Neuronal stem cell (in vitro differentiated cells): ENCODE measurements around the gene GBGT1.

Experiments used
- DNase-seq: peaks from one replicate; pipeline ENCODE4 v3.0.0-alpha.2; 2013; ENCODE audit warnings: low spot score
- H2AFZ ChIP-seq: one replicate; pipeline ENCODE4 v1.6.1; 2013; ENCODE audit warnings: mild to moderate bottlenecking, low read length, inconsistent platforms
- H2AK5ac ChIP-seq: 2 replicates; pipeline ENCODE4 v1.6.1; 2013; ENCODE audit warnings: low read depth, mild to moderate bottlenecking, inconsistent platforms, low read length, moderate library complexity, mixed read lengths
- H2BK120ac ChIP-seq: 2 replicates; pipeline ENCODE4 v1.6.1; 2013; ENCODE audit warnings: low read depth, mild to moderate bottlenecking, inconsistent platforms, low read length, moderate library complexity, mixed read lengths
- H2BK12ac ChIP-seq: one replicate; pipeline ENCODE4 v1.6.1; 2013; ENCODE audit warnings: low read length, inconsistent platforms
- H2BK15ac ChIP-seq: 2 replicates; pipeline ENCODE4 v1.6.1; 2013; ENCODE audit warnings: mild to moderate bottlenecking, low read length, inconsistent platforms, mixed read lengths
- H2BK5ac ChIP-seq: one replicate; pipeline ENCODE4 v1.6.1; 2013; ENCODE audit warnings: inconsistent platforms, mild to moderate bottlenecking, low read length, moderate library complexity
- H3K14ac ChIP-seq: one replicate; pipeline ENCODE4 v1.6.1; 2013; ENCODE audit warnings: low read length, inconsistent platforms
- H3K18ac ChIP-seq: 2 replicates; pipeline ENCODE4 v1.6.1; 2013; ENCODE audit warnings: low read length, inconsistent platforms
- H3K23ac ChIP-seq: 2 replicates; pipeline ENCODE4 v1.6.1; 2013; ENCODE audit warnings: low read depth, mild to moderate bottlenecking, mixed read lengths, low read length, inconsistent platforms; ENCODE audit not compliant: poor library complexity
- H3K27ac ChIP-seq: replicated peaks from 3 replicates; pipeline ENCODE4 v1.5.1; 2013; ENCODE audit warnings: low read length, inconsistent platforms
- H3K27me3 ChIP-seq, 3 experiments: 2 replicates each; pipeline ENCODE4 v1.6.1; 2013; ENCODE audit warnings: low read length in 3 of 3, mild to moderate bottlenecking in 2 of 3, inconsistent platforms in 1 of 3, low read depth in 1 of 3, mixed read lengths in 1 of 3, moderate library complexity in 1 of 3; ENCODE audit not compliant: control insufficient read depth in 3 of 3, insufficient read depth in 3 of 3
- H3K36me3 ChIP-seq, 2 donors: replicated peaks in 1 of 2; 2 replicates each; pipeline ENCODE4 v1.6.1; 2013; ENCODE audit warnings: low read length in 2 of 2; ENCODE audit not compliant: control insufficient read depth in 2 of 2, insufficient read depth in 2 of 2
- H3K4ac ChIP-seq: 2 replicates; pipeline ENCODE4 v1.6.1; 2013; ENCODE audit warnings: inconsistent platforms, mild to moderate bottlenecking, low read length, moderate library complexity
- H3K4me1 ChIP-seq, 2 donors: 1 replicate in 1 of 2; 2 replicates in 1 of 2; pipeline ENCODE4 v1.6.1; 2013; ENCODE audit warnings: low read length in 2 of 2, low read depth in 1 of 2; ENCODE audit not compliant: control insufficient read depth in 2 of 2, insufficient read depth in 1 of 2
- H3K4me2 ChIP-seq: one replicate; pipeline ENCODE4 v1.6.1; 2013; ENCODE audit warnings: mild to moderate bottlenecking, low read length, inconsistent platforms; ENCODE audit not compliant: insufficient read depth, poor library complexity, severe bottlenecking
- H3K4me3 ChIP-seq, 2 donors: 2 replicates each; pipeline ENCODE4 v1.5.1; 2013; ENCODE audit warnings: low read length in 2 of 2, mild to moderate bottlenecking in 2 of 2, inconsistent platforms in 1 of 2, moderate library complexity in 1 of 2
- H3K79me1 ChIP-seq: one replicate; pipeline ENCODE4 v1.6.1; 2013; ENCODE audit warnings: low read depth, mild to moderate bottlenecking, inconsistent platforms, low read length, moderate library complexity
- H3K9ac ChIP-seq: one replicate; pipeline ENCODE4 v1.6.1; 2013; ENCODE audit warnings: mild to moderate bottlenecking, low read depth, low read length, inconsistent platforms; ENCODE audit not compliant: poor library complexity
- H3K9me3 ChIP-seq, 2 donors: replicated peaks in 1 of 2; 2 replicates each; pipeline versions ENCODE3 to v1.6.1; 2013; ENCODE audit warnings: low read length in 2 of 2, mild to moderate bottlenecking in 2 of 2, inconsistent platforms in 1 of 2, low read depth in 1 of 2, mixed read lengths in 1 of 2, moderate library complexity in 1 of 2; ENCODE audit not compliant: control insufficient read depth in 2 of 2, insufficient read depth in 1 of 2
- H4K8ac ChIP-seq: one replicate; pipeline ENCODE4 v1.6.1; 2013; ENCODE audit warnings: low read depth, mild to moderate bottlenecking, inconsistent platforms, low read length, moderate library complexity
- H4K91ac ChIP-seq: one replicate; pipeline ENCODE4 v1.6.1; 2013; ENCODE audit warnings: low read length, low read depth, mild to moderate bottlenecking, inconsistent platforms; ENCODE audit not compliant: poor library complexity
- WGBS, 2 donors: extraction: QIAGEN DNeasy Blood & Tissue Kit; methylation state at CpG; one replicate each; pipeline ENCODE4 v1.1.7; 2013; ENCODE audit warnings: missing lambda C conversion rate in 2 of 2, mixed read lengths in 1 of 2; ENCODE audit not compliant: insufficient read length in 2 of 2, insufficient replicate concordance in 1 of 2; ENCODE audit errors: extremely low coverage in 2 of 2; 5-methylcytosine and 5-hydroxymethylcytosine counted together

Gene GBGT1

DNA sequence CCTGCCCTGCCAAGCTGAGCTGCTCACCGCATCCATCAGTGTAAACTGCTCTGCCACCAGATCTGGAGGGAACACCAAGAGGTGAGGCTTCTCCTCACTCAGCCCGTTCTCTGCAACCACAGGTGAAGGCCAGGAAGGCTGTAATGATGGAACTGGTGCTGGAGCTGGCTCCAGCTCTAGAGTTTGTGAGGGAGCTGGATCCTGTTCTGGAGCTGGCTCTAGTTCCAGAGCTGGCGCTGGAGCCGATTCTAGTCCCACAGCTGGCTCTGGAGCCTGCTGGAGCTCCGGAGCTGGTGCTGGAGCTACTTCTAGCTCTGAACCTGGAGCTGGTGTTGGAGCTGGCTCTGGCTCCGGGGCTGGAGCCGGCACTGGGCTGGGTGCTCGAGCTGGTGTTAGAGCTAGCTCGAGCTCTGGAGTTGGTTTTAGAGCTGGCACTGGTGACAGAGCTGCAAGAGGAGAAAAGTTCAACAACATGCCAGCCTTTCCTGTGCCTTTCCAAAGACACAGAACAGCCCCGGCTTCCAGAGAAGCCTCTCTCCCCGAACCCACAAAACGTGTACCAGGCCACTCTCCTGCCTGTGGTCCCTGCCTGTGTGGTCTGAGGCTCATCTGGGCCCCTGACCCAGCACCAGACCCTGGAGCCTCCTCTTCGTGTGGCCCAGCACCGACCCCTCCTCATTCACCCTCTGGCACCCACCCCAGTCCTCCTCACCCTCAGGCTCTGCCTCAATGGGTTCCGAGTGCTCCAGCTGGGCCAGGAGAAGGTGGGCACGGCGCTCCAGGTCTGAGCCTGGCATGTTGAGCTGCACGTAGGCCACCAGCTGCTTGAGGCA, 55.5 kb downstream of the GBGT1 start:
- Histone ChIP-seq H3K79me1 (peaks cover 12% of the 10 kb centered on the region), H3K4ac (no peak overlapping the region), H3K18ac (peak overlapping the region; percentile 48), H2AFZ (no peak overlapping the region), H2BK5ac (no peak overlapping the region), H3K36me3 (peaks cover 48 to 89% of the 10 kb centered on the region in 2 donors), H2AK5ac (no peak overlapping the region), H3K27me3 (no peaks in the 10 kb centered on the region), H3K9ac (peak overlapping the region; percentile 3), H4K91ac (no peak overlapping the region), H3K27ac (no peak overlapping the region), H3K14ac (no peak overlapping the region), H3K4me2 (no peak overlapping the region), H2BK120ac (no peak overlapping the region), H2BK12ac (no peak overlapping the region), H3K9me3 (peaks cover 0 to 2% of the 10 kb centered on the region in 2 donors), H3K4me3 (no peak overlapping the region), H4K8ac (no peak overlapping the region), H2BK15ac (no peak overlapping the region), H3K23ac (peak overlapping the region; percentile 47), H3K4me1 (peaks cover 0 to 2% of the 10 kb centered on the region in 2 donors)
- DNase-seq: no peak
- WGBS, 2 donors: no CpG with 5 or more reads among the region's 18 CpGs

DNA sequence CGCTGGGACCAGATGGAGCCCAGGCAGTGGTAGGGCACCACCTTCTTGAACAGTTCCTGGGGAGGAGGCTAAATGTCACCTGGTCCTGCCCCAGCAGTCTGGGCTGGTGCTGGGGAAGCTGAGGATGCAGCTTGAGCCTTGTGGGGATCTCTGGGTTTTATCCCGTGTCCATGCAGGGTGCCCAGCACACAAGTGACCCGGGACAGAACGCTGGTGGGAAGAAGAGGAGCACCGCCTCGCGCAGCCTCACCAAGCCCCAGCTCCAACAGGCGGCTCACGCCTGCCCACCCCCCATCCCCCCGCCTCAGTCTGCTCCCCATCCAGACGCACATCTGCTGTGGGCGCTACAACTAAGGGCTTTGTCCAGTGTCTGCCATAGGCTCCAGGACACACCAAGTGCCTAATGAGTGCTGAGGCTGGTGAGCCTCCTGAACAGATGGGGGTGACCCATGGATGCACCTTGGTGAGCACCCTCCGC, 56.4 kb downstream of the GBGT1 start:
- Histone ChIP-seq H3K36me3 (peaks cover 56 to 95% of the 10 kb centered on the region in 2 donors), H2BK12ac (no peak overlapping the region), H2BK15ac (no peak overlapping the region), H3K18ac (no peak overlapping the region), H2BK120ac (no peak overlapping the region), H3K4me2 (no peak overlapping the region), H4K8ac (no peak overlapping the region), H3K4me1 (no peaks in the 10 kb centered on the region), H3K9me3 (peaks cover 0 to 2% of the 10 kb centered on the region in 2 donors), H3K27ac (no peak overlapping the region), H4K91ac (no peak overlapping the region), H3K14ac (no peak overlapping the region), H2BK5ac (no peak overlapping the region), H2AFZ (no peak overlapping the region), H3K27me3 (no peaks in the 10 kb centered on the region), H3K79me1 (peaks cover 10% of the 10 kb centered on the region), H3K23ac (no peak overlapping the region), H3K4me3 (no peak overlapping the region), H2AK5ac (no peak overlapping the region), H3K9ac (no peak overlapping the region), H3K4ac (no peak overlapping the region)
- no CpG with 5 or more reads among the region's 13 CpGs for WGBS, 2 donors
- no peak for DNase-seq

DNA sequence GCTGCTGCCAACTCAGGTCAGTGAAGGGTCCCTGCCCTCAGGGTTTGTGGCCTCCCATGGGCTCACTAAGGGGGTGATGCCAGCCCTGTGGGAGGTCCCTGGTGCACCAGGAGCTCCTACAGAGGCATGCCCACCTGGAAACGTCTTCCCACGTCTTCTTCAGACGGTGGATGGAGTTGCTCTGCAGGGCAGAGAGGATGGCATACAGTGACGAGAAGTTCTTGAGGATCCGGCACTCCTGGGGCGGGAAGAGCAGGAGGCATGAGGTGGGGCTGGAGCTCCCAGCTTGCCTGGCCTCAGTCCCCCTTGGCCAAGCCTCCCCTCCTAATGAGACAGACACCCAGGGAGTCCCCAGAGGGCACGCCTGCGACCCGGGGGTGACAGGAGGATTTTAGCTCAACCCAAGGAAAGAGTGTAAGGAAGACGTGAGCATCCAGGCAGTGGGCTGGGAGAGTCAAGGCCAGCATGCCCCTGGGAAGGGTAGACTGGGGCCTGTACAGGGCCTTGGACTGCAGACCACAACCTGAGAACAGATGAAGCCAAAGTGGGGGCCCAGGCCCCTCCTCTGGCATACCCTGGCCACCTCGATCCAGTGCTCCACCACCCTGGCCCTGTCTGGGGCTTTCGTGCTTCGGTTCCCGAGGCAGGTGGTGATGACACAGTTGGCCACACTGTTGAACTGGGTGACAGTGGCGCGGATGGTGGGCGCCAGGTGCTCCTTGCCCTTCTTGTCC, 57.0 kb downstream of the GBGT1 start:
- H2BK5ac ChIP-seq: no peak overlapping the region
- H2AK5ac ChIP-seq: no peak overlapping the region
- no peak overlapping the region for H2BK120ac ChIP-seq
- no peaks in the 10 kb centered on the region for H3K4me1 ChIP-seq
- H2AFZ ChIP-seq: no peak overlapping the region
- no peaks in the 10 kb centered on the region for H3K27me3 ChIP-seq
- no peak overlapping the region for H4K8ac ChIP-seq
- no peak overlapping the region for H3K4ac ChIP-seq
- no peak overlapping the region for H3K14ac ChIP-seq
- H4K91ac ChIP-seq: no peak overlapping the region
- peaks cover 0 to 2% of the 10 kb centered on the region in 2 donors for H3K9me3 ChIP-seq
- peaks cover 62 to 95% of the 10 kb centered on the region in 2 donors for H3K36me3 ChIP-seq
- H3K79me1 ChIP-seq: peaks cover 6% of the 10 kb centered on the region
- H3K27ac ChIP-seq: no peak overlapping the region
- WGBS, 2 donors: no CpG with 5 or more reads among the region's 17 CpGs
- no peak overlapping the region for H2BK12ac ChIP-seq
- no peak overlapping the region for H3K18ac ChIP-seq
- no peak overlapping the region for H3K23ac ChIP-seq
- no peak for DNase-seq
- H2BK15ac ChIP-seq: no peak overlapping the region
- no peak overlapping the region for H3K4me2 ChIP-seq
- H3K9ac ChIP-seq: no peak overlapping the region
- no peak overlapping the region for H3K4me3 ChIP-seq

GRCh38 chr9:133105461-133105770, 58.3 kb downstream of the GBGT1 start:
- H2BK5ac ChIP-seq: no peak overlapping the region
- H3K14ac ChIP-seq: no peak overlapping the region
- no peak overlapping the region for H3K23ac ChIP-seq
- H3K27me3 ChIP-seq: no peaks in the 10 kb centered on the region
- H3K18ac ChIP-seq: no peak overlapping the region
- no peak overlapping the region for H2AFZ ChIP-seq
- no peak overlapping the region for H3K4ac ChIP-seq
- H3K9ac ChIP-seq: no peak overlapping the region
- no peaks in the 10 kb centered on the region for H3K4me1 ChIP-seq
- no peak overlapping the region for H2BK120ac ChIP-seq
- no peak overlapping the region for H3K4me3 ChIP-seq
- no peak for DNase-seq
- no peak overlapping the region for H4K91ac ChIP-seq
- H2BK12ac ChIP-seq: no peak overlapping the region
- H2AK5ac ChIP-seq: no peak overlapping the region
- WGBS, 2 donors: no CpG with 5 or more reads among the region's 7 CpGs
- no peak overlapping the region for H2BK15ac ChIP-seq
- peaks cover 70 to 97% of the 10 kb centered on the region in 2 donors for H3K36me3 ChIP-seq
- no peak overlapping the region for H3K4me2 ChIP-seq
- H3K79me1 ChIP-seq: peaks cover 8% of the 10 kb centered on the region
- no peak overlapping the region for H4K8ac ChIP-seq
- H3K27ac ChIP-seq: no peak overlapping the region
- H3K9me3 ChIP-seq: peaks cover 0 to 2% of the 10 kb centered on the region in 2 donors
